Spleen (tissue), 7 donors: ENCODE measurements around the gene ODAPH.

Source experiments
- CTCF ChIP-seq, 11 experiments: fragments of 200-600 bp in 7 of 11; fragments of 450-650 bp in 4 of 11; sonication (generic) in 4 of 11; IDR thresholded peaks in 8 of 11; conservative IDR thresholded peaks in 3 of 11; 1 replicate in 7 of 11; 2 replicates in 4 of 11; pipeline versions ENCODE4 v1.4.0 to v1.8.0; 2016 to 2021; ENCODE audit warnings: antibody characterized with exemption in 11 of 11, inconsistent platforms in 4 of 11, mild to moderate bottlenecking in 1 of 11
- POLR2AphosphoS5 ChIP-seq, 3 donors: sonication (generic); formaldehyde crosslinking; IDR thresholded peaks; one replicate each; pipeline ENCODE4 v1.5.1; 2017; ENCODE audit warnings: antibody characterized with exemption in 3 of 3
- donor health status: DM: no; HTN: no; CAD: no; lungs with moderate emphysema.
- donor health status: DM: no; HTN: no; CAD: no.
- donor health status: DM: no; HTN: no; CAD: no.

GRCh38 chr4:75530556-75531322, 25.1 kb upstream of the ODAPH start:
- TF ChIP-seq CTCF (IDR thresholded peaks at IDR 0.05 in 8 of 11, conservative IDR thresholded peaks at IDR 0.05 in 3 of 11) (no peak), POLR2AphosphoS5 (IDR thresholded peaks at IDR 0.05) (no peak)
